Measurements from ENCODE around the gene NIT1.

DNA sequence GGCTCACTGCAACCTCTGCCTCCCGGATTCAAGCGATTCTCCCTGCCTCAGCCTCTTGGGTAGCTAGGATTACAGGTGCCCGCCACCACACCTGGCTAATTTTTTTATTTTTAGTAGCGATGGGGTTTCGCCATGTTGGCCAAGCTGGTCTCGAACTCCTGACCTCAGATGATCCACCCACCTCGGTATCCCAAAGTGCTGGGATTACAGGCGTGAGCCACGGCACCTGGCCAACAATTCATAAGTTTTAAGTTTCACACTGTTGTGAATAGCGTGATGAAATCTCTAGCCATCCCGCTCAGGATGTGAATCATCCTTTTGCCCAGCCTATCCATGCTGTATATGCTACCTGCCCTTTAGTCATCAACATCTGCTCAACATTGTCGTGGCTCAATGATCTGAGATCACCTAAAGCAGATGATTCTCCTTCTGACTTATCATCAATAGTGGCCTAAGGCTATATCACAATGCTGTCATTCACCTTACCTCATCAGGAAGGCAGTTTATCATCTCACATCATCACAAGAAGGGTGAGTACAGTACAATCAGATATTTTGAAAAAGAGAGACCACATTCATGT, 2.7 kb upstream of the NIT1 start:
- no peak for TF ChIP-seq POLR2A (IDR thresholded peaks at IDR 0.05)
- TF ChIP-seq, protein P1, sequence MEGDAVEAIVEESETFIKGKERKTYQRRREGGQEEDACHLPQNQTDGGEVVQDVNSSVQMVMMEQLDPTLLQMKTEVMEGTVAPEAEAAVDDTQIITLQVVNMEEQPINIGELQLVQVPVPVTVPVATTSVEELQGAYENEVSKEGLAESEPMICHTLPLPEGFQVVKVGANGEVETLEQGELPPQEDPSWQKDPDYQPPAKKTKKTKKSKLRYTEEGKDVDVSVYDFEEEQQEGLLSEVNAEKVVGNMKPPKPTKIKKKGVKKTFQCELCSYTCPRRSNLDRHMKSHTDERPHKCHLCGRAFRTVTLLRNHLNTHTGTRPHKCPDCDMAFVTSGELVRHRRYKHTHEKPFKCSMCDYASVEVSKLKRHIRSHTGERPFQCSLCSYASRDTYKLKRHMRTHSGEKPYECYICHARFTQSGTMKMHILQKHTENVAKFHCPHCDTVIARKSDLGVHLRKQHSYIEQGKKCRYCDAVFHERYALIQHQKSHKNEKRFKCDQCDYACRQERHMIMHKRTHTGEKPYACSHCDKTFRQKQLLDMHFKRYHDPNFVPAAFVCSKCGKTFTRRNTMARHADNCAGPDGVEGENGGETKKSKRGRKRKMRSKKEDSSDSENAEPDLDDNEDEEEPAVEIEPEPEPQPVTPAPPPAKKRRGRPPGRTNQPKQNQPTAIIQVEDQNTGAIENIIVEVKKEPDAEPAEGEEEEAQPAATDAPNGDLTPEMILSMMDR (IDR thresholded peaks at IDR 0.05): no peak
